PC-9 (cell line): ENCODE data around the gene ATG2B. TPM values are rescaled to one million over a fixed set of nuclear protein-coding genes. Genes with fewer than 3 reads are reported as not detected.

Experiments used
- BruUV-seq: library from RNA; stranded (reverse); fragments of 400-500 nt; replicated peaks from 2 replicates; lab custom pipeline; 2021; lab: Mats Ljungman, UMichigan
- CTCF ChIA-PET: fragments of 300-600 bp; sonication (Branson Sonifier 250); formaldehyde crosslinking; loops from one replicate; lab custom pipeline; 2022; ENCODE audit warnings: antibody characterized with exemption; lab: Charles Lee
- POLR2A ChIA-PET: fragments of 300-600 bp; sonication (Branson Sonifier 250); formaldehyde crosslinking; loops from one replicate; lab custom pipeline; 2022; ENCODE audit warnings: antibody characterized with exemption; ENCODE audit not compliant: unreplicated experiment; lab: Charles Lee
- DNase-seq, 2 experiments: peaks; one replicate each; pipeline versions ENCODE4 v3.0.0 to v3.0.0-alpha.2; 2015 to 2022; ENCODE audit warnings: mixed read lengths in 1 of 2
- H2AFZ ChIP-seq: fragments of 200-600 bp; sonication (generic); 2 replicates; pipeline ENCODE4 v1.8.1; 2017; ENCODE audit warnings: antibody characterized with exemption
- H3F3A ChIP-seq: fragments of 200-600 bp; sonication (generic); 2 replicates; pipeline ENCODE4 v1.8.1; 2017; ENCODE audit warnings: antibody characterized with exemption, mild to moderate bottlenecking, low read depth; ENCODE audit not compliant: insufficient read depth
- H3K27ac ChIP-seq: fragments of 200-600 bp; sonication (generic); 2 replicates; pipeline ENCODE4 v1.6.1; 2016; ENCODE audit warnings: mixed run types
- H3K27me3 ChIP-seq: fragments of 200-600 bp; sonication (generic); 2 replicates; pipeline ENCODE4 v1.6.1; 2016; ENCODE audit warnings: low read depth, mixed run types; ENCODE audit not compliant: insufficient read depth
- H3K36me3 ChIP-seq: fragments of 200-600 bp; sonication (generic); 2 replicates; pipeline ENCODE4 v1.6.1; 2016; ENCODE audit warnings: low read depth, mixed run types
- H3K4me1 ChIP-seq: fragments of 200-600 bp; sonication (generic); replicated peaks from 2 replicates; pipeline ENCODE4 v1.6.1; 2016; ENCODE audit warnings: mixed run types; ENCODE audit not compliant: insufficient read depth
- H3K4me2 ChIP-seq: fragments of 200-600 bp; sonication (generic); 2 replicates; pipeline ENCODE4 v1.6.1; 2017; ENCODE audit warnings: mixed run types
- H3K4me3 ChIP-seq: fragments of 200-600 bp; sonication (generic); 2 replicates; pipeline ENCODE4 v1.6.1; 2016; ENCODE audit warnings: mixed run types
- H3K79me2 ChIP-seq: fragments of 200-600 bp; sonication (generic); 2 replicates; pipeline ENCODE4 v1.6.1; 2017; ENCODE audit warnings: low read depth, mixed run types
- H3K9me2 ChIP-seq: fragments of 200-600 bp; sonication (generic); 2 replicates; pipeline ENCODE4 v1.8.1; 2017; ENCODE audit warnings: mild to moderate bottlenecking; ENCODE audit not compliant: insufficient read depth
- H3K9me3 ChIP-seq: fragments of 200-600 bp; sonication (generic); 2 replicates; pipeline ENCODE4 v1.8.1; 2016; ENCODE audit warnings: low read depth; ENCODE audit not compliant: insufficient read depth
- H4K20me1 ChIP-seq: fragments of 200-600 bp; sonication (generic); 2 replicates; pipeline ENCODE4 v1.8.1; 2017; ENCODE audit not compliant: insufficient read depth
- CTCF ChIP-seq: fragments of 200-600 bp; sonication (generic); conservative IDR thresholded peaks from 2 replicates; pipeline ENCODE4 v1.6.1; 2017; ENCODE audit warnings: mixed run types, antibody characterized with exemption, mild to moderate bottlenecking, moderate library complexity
- EZH2 ChIP-seq: fragments of 200-600 bp; sonication (generic); IDR thresholded peaks from 2 replicates; pipeline ENCODE4 v1.8.0; 2017; ENCODE audit warnings: antibody characterized with exemption, low read depth
- intact Hi-C: fragments of 100-400 bp; cut with micrococcal nuclease; formaldehyde crosslinking; loops from one replicate; pipeline ENCODE4 v1.10.0; 2022; ENCODE audit not compliant: unreplicated experiment
- total RNA-seq: library from RNA; stranded (reverse); gene quantifications from 2 replicates; pipeline ENCODE4 v1.2.3, GENCODE V29; 2021

Gene ATG2B
- total RNA-seq, 1 experiment from 2014 or later, result 6.6 TPM

GRCh38 chr14:96235426-96235825 is 127.7 kb downstream of the ATG2B start:
- Histone ChIP-seq H3K9me3 (no peaks in the 10 kb centered on the region), H3K4me1 (no peaks in the 10 kb centered on the region), H3K9me2 (no peaks in the 10 kb centered on the region), H2AFZ (no peak overlapping the region), H3K79me2 (no peaks in the 10 kb centered on the region), H3K4me2 (no peak overlapping the region), H3K36me3 (no peaks in the 10 kb centered on the region), H3F3A (no peaks in the 10 kb centered on the region), H3K27ac (no peak overlapping the region), H3K27me3 (no peaks in the 10 kb centered on the region), H4K20me1 (no peaks in the 10 kb centered on the region), H3K4me3 (no peak overlapping the region)
- DNase-seq, result no peak
- BruUV-seq, result no TSS peak
- intact Hi-C loops, result no loop called here
- POLR2A ChIA-PET, result no interaction called here
- TF ChIP-seq EZH2, result no peak
- CTCF ChIA-PET, result no interaction called here

GRCh38 chr14:96233661-96234060 is 129.5 kb downstream of the ATG2B start:
- intact Hi-C loops, result no loop called here
- H2AFZ ChIP-seq, result no peak overlapping the region
- ChIA-PET CTCF (no interaction called here), POLR2A (no interaction called here)
- no peaks in the 10 kb centered on the region for H3K4me1 ChIP-seq
- H3K36me3 ChIP-seq, result no peaks in the 10 kb centered on the region
- no peak overlapping the region for H3K4me3 ChIP-seq
- no TSS peak for BruUV-seq
- TF ChIP-seq CTCF (no peak), EZH2 (no peak)
- H3K27me3 ChIP-seq, result no peaks in the 10 kb centered on the region
- DNase-seq, result no peak
- H3K79me2 ChIP-seq, result no peaks in the 10 kb centered on the region
- H3F3A ChIP-seq, result no peaks in the 10 kb centered on the region
- no peaks in the 10 kb centered on the region for H3K9me3 ChIP-seq
- H4K20me1 ChIP-seq, result no peaks in the 10 kb centered on the region
- H3K27ac ChIP-seq, result no peak overlapping the region
- H3K9me2 ChIP-seq, result no peaks in the 10 kb centered on the region
- H3K4me2 ChIP-seq, result no peak overlapping the region

DNA sequence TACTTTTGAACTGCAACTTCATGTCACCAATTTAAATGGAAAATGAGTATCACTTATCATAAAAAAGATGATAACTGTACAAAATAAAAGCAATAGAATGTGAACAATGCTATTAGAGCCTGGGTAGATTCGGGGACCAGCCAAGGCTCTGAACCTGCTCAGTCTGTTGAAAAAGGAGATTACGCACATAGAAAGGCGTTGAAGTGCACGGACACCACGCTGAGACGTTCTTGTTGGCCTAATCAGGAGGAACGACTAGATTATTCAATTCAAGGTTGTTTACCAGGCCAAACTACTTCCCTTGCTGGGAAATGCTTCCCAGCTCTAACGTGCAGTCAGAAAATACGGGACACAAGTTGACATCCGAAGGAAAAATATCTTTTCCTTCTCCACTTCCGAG is 130.6 kb downstream of the ATG2B start:
- H3K79me2 ChIP-seq, result no peaks in the 10 kb centered on the region
- no peaks in the 10 kb centered on the region for H3K27me3 ChIP-seq
- no peak for TF ChIP-seq CTCF
- TF ChIP-seq EZH2, result no peak
- H3K27ac ChIP-seq, result no peak overlapping the region
- intact Hi-C loops, result no loop called here
- H3K4me1 ChIP-seq, result no peaks in the 10 kb centered on the region
- POLR2A ChIA-PET, result no interaction called here
- no peak overlapping the region for H3K4me2 ChIP-seq
- H3K4me3 ChIP-seq, result no peak overlapping the region
- CTCF ChIA-PET, result no interaction called here
- no peaks in the 10 kb centered on the region for H3K9me3 ChIP-seq
- H4K20me1 ChIP-seq, result no peaks in the 10 kb centered on the region
- no peaks in the 10 kb centered on the region for H3K9me2 ChIP-seq
- H2AFZ ChIP-seq, result no peak overlapping the region
- no TSS peak for BruUV-seq
- H3K36me3 ChIP-seq, result no peaks in the 10 kb centered on the region
- no peaks in the 10 kb centered on the region for H3F3A ChIP-seq
- DNase-seq, result no peak

DNA sequence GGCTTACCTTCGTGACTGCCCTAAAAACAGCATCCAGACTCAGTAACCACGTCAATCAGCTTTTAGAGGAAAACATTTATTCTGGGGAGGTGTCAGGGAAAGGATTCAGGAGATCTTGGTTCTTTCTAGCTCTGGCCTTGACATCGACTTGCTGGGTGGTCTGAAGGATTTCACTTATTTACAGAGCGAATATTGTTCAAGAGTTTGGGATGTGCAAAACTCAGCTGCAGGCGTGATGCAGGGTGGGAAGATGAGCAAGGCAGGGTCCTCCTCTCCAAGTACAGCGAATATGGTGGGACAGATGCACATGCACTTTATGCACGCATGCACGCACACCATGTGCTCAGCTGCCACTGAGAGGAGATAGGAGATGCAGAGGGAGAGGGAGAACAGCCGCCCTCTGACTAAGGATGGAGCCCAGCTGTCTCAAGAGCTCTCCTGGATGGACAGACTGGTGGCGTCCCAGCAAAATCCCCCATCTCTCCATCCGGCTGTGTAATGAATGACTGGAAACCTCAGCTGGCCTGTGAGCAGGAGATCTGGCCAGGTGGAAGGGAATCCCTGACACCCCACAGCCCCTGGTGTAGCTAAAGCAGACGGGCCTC is 131.5 kb downstream of the ATG2B start:
- no TSS peak for BruUV-seq
- H3K4me1 ChIP-seq, result peaks cover under 1% of the 10 kb centered on the region; the same call in 1 of the 2 replicates
- H3K4me3 ChIP-seq, result no peak overlapping the region
- H3K27ac ChIP-seq, result no peak overlapping the region
- DNase-seq, result no peak
- no peaks in the 10 kb centered on the region for H3K36me3 ChIP-seq
- no peaks in the 10 kb centered on the region for H3F3A ChIP-seq
- intact Hi-C loops, result no loop called here
- no peaks in the 10 kb centered on the region for H3K27me3 ChIP-seq
- H3K9me3 ChIP-seq, result no peaks in the 10 kb centered on the region
- TF ChIP-seq CTCF, result no peak
- no peak for TF ChIP-seq EZH2
- H3K79me2 ChIP-seq, result no peaks in the 10 kb centered on the region
- no peaks in the 10 kb centered on the region for H3K9me2 ChIP-seq
- H3K4me2 ChIP-seq, result no peak overlapping the region
- POLR2A ChIA-PET, result no interaction called here
- H2AFZ ChIP-seq, result no peak overlapping the region
- H4K20me1 ChIP-seq, result no peaks in the 10 kb centered on the region
- CTCF ChIA-PET, result no interaction called here
